Fibroblast of pulmonary artery (primary cell): Measurements from ENCODE around the gene NCOA3.

ENCODE experiments used
- DNase-seq: peaks from one replicate; pipeline ENCODE4 v3.0.0-alpha.2; 2010; ENCODE audit warnings: low read depth
- H3K4me3 ChIP-seq: replicated peaks from 2 replicates; pipeline ENCODE4 v1.5.1; 2011; ENCODE audit warnings: low read depth, mild to moderate bottlenecking, control low read depth, low read length, moderate library complexity
- CTCF ChIP-seq: IDR thresholded peaks from 2 replicates; pipeline ENCODE4 v1.5.1; 2011; ENCODE audit warnings: mild to moderate bottlenecking, control low read depth, low read length, inconsistent platforms; ENCODE audit errors: missing control alignments

Gene NCOA3

GRCh38 chr20:47653869-47654268, 152.2 kb downstream of the NCOA3 start:
- H3K4me3 ChIP-seq, result no peak overlapping the region
- TF ChIP-seq CTCF, result no peak
- DNase-seq, result no peak

- TF ChIP-seq CTCF, result no peak
- DNase-seq, result no peak
- no peak overlapping the region for H3K4me3 ChIP-seq
Observed at GRCh38 chr20:47654370-47654769, 152.7 kb downstream of the NCOA3 start.

GRCh38 chr20:47655635-47656034, 153.9 kb downstream of the NCOA3 start:
- no peak for TF ChIP-seq CTCF
- no peak overlapping the region for H3K4me3 ChIP-seq
- DNase-seq, result no peak

GRCh38 chr20:47656318-47656717, 154.6 kb downstream of the NCOA3 start:
- no peak for TF ChIP-seq CTCF
- no peak for DNase-seq
- H3K4me3 ChIP-seq, result no peak overlapping the region

- DNase-seq, result no peak
- H3K4me3 ChIP-seq, result no peak overlapping the region
- TF ChIP-seq CTCF, result no peak
Observed at GRCh38 chr20:47659904-47660601, 158.4 kb downstream of the NCOA3 start.

- DNase-seq, result no peak
- TF ChIP-seq CTCF, result no peak
- H3K4me3 ChIP-seq, result no peak overlapping the region
Observed at GRCh38 chr20:47660602-47660905, 158.9 kb downstream of the NCOA3 start.

- DNase-seq, result no peak
- no peak for TF ChIP-seq CTCF
- H3K4me3 ChIP-seq, result no peak overlapping the region
Observed at GRCh38 chr20:47660983-47661700, 159.5 kb downstream of the NCOA3 start.
